HUDEP-2 (cell line): Measurements from ENCODE around the gene PF4V1.

ENCODE experiments used
- DNase-seq, 76 experiments: peaks; one replicate each; lab custom pipeline; 2025; ENCODE audit not compliant: unreplicated experiment in 76 of 76; lab: John Stamatoyannopoulos, UW

The PF4V1 gene, protein sequence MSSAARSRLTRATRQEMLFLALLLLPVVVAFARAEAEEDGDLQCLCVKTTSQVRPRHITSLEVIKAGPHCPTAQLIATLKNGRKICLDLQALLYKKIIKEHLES

DNA sequence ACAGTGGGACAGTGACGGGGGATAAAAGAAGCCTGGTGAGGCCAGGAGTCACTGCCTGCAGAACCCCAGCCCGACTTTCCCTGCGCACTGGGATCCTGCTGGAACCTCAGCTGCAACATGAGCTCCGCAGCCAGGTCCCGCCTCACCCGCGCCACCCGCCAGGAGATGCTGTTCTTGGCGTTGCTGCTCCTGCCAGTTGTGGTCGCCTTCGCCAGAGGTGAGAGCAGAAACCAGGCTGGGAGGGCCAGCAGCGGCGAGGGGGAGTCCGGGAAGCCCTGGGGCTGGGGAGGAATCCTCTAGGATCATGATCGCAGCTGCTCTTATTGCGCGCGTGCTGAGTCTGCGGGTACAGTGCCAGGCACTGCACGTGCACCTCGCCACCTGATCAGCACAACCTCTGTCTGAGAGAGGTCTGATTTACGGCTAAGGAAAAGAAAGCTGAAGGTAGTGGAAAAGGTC, at the start of gene PF4V1:
Gene PF4V1, plus strand, starts transcription at position 51 of the 459 bp plus-strand sequence. Its CDS starts 67 bp downstream, at position 118.
- no peak for DNase-seq

GRCh38 chr4:73810191-73810590, 42.9 kb upstream of the PF4V1 start:
- no peak for DNase-seq

DNA sequence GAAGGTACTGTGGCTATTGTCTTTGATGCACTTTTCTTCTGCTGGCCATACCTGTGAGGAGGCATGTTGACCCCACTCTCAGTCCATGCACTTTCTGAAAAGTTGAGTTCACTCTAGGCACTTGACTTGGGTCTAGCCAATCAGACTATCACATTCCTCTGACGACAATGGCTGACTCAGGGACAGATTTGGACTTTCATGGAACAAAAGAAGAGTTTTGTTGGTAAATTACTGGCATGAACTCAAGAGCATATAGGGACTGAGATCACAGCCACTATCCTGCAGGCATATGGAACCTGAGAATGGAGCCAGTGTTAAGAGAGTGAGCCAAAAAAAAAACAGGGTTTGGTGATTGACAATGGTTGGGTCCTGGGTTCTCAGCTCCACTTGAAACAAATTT, 41.3 kb upstream of the PF4V1 start:
- no peak for DNase-seq

GRCh38 chr4:73814679-73815078, 38.4 kb upstream of the PF4V1 start:
- no peak for DNase-seq

- DNase-seq: no peak
These were observed 38.0 kb upstream of the PF4V1 start for GRCh38 chr4:73815145-73815544.

- no peak for DNase-seq
These were observed 36.3 kb upstream of the PF4V1 start for GRCh38 chr4:73816814-73817213.

GRCh38 chr4:73817341-73817740, 35.8 kb upstream of the PF4V1 start:
- no peak for DNase-seq

DNA sequence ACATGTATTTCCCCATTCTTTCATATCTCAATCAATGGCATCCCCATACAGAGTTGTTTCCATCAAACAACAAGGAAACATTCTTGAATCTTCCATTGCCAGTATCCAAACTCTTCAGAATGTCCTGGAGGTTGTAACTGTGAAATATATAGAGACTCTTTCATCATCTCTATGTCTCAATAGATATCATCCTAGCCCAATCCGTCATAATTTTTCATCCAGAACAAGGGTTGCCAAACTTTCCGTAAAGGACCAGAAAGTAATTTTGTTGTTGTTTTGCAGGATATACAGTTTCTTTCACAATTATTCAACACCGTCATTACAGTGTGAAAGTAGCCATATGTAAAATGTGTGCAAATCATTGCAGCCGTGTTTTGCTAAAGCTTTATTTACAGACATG, 31.8 kb upstream of the PF4V1 start:
- DNase-seq: no peak

DNA sequence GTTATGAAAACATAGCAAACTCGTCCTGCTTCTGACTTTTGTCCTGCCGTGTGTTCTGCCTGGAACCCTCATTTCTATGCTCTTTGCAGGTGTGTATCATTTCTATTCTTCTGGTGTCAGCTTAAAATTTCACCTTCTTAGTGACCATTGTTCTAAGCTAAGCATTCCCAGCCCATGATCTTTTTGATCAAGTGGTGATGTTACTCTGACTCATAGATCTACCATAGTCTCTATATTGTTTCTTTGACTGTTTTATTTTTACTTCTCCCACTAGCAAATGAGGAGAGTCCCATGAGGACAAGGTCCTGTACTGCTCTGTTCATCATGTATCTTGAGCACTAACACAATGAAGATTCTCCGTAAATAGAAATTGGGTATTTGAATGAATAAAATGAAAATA, 30.7 kb upstream of the PF4V1 start:
- DNase-seq: no peak

- no peak for DNase-seq
These were observed 30.1 kb upstream of the PF4V1 start for GRCh38 chr4:73822812-73823504.

DNA sequence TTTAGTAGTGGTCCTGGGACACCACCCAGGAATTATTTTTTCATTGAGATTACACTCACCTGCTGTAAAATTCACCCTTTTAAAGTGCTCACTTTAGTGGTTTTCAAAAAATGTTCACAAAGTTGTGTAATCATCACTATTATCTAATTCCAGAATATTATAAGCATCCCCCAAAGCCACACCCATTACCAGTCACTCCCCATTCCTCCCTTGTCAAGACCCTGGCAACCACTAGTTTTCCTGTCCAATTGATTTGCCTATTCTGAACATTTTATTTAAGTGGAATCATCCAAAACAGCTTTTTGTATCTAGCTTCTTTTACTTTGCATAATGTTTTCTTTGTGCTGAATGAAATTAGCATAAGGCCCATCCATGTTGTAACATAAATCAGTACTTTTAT, 29.3 kb upstream of the PF4V1 start:
- no peak for DNase-seq

GRCh38 chr4:73828956-73829355, 24.1 kb upstream of the PF4V1 start:
- DNase-seq: no peak

DNA sequence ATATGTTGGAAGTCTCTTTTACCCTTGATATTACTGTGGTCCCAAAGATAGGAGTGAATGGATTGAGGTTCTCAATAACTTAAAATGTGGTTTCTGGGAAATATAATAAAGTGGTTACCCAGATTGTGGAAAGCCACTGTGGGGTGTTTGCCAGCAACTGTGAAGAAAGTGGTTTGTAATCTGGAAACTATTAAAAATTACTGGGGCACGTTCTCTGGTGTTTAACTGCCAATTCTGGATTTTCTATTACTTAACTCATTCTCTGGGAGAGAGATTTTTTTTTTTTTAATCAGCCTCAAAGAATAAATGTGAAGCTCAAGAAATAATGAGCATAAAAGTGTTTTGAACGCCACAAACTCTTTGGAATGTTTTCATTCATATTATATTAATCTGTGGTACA, 21.5 kb upstream of the PF4V1 start:
- DNase-seq: no peak

DNA sequence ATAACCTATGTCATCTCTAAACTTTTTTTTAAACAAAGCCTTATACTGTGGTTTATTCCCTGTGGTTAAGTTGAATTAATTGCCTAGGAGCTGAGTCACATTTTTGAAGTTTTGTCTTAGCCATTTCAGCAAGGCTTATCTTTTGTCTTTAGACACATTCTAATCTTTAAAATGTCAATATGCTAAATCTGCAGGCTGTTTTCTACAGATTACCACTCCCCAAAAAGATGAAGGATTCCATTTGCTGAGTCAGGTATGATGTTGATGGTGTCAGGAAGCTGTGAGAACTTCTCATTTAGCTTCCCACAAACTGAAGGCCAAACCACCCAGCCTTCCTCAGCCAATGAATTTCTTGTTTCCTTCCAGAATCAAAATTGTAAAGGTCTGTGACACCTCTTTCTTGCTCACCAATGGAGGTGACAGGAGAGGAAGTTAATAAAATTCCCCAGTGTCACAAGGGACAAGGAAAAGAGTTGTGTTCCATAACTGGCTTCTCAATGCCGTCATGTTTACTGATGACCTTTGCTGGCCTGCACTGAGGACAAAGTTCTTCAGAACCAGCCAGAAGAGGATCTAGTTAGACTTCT, 20.4 kb upstream of the PF4V1 start:
- no peak for DNase-seq

GRCh38 chr4:73836373-73837279, 16.5 kb upstream of the PF4V1 start, which contains the start of gene CXCL6:
TSS of gene CXCL6 (plus strand) at chr4:73836678. CDS start at chr4:73836751, 73 bp downstream.
- no peak for DNase-seq

- DNase-seq: no peak
These were observed 14.0 kb upstream of the PF4V1 start for GRCh38 chr4:73839071-73839470.

- no peak for DNase-seq
These were observed 13.4 kb upstream of the PF4V1 start for GRCh38 chr4:73839715-73840114.

DNA sequence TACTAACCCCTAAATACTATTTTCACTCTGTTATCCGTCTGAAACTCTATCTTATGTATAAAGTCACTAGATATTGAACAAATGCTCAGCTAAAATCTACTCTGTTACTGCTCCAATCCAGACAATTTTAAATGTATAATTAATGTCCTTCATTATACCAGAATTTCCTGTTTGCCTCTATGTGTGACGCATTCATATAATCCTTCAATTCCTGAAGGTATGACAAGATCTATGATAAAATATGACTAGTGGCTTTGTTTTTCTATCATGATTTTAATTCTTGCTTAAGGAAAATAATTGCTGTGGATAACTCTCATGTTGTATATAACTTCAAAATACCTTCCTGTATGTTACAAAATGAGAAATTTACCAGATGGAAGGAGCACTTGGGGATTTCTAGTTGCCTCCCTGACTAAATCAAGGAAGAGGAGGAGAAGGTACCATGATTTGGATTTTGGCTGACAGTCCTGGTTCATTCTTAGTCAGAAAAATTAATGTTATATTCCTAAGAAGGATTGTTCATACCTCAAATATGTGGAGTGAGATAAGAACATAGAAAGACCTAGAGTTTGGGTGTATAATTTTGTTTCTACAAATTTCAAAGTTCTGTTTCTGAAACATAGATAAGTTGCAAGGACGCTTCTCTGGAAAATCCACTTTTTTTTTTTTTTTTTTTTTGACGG, 11.7 kb upstream of the PF4V1 start:
- no peak for DNase-seq

DNA sequence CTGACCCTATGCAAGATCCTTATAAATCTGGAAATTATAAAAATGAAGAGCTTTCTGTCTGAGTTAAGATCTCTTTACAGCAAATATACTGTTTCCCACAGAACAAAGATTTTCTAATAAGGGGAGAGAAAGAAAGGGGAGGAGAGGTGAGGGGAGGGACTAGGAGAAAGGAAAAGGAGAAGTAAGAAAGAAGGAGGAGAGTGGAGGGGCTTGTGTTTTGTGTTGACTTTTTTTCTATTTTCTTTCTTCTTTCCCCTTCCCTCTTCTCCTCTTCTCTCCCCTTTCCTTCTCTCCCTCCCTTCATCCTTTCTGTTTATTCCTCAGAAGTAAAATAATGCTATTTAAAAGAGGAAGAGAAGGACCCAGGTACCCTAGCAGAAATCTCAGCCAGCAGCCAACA, 10.4 kb upstream of the PF4V1 start:
- DNase-seq: no peak

DNA sequence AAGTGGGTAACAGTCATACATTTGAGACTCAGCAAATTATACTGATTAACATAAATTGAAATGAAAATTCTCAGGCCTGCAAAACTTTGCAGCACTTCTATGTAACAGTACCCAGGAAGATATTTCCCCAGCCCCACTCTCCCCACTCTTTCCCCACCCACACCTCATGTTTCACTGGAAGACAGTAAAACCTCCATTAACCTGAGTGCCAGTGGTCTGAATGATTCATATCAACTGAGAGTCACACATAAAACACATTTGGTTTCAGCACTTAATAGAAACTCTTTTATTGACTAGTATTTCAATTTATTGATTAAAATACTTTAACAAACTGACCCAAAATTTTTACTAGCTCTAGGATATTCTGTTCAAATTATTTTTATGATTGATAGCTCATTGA, 9.7 kb upstream of the PF4V1 start:
- DNase-seq: no peak

GRCh38 chr4:73844345-73844744, 8.8 kb upstream of the PF4V1 start:
- no peak for DNase-seq
